Measurements from ENCODE around the gene EPN3. TPM values are rescaled to one million over a fixed set of nuclear protein-coding genes. Genes with fewer than 3 reads are reported as not detected.

Gene EPN3
- total and polyA plus RNA-seq, 2 donors (not counting 1 experiment from before 2014, with no cell fraction given) = not detected

- no peak overlapping the region for H3K4me3 ChIP-seq (ENCODE audit: control extremely low read depth in 1 of 5, extremely low read depth in 1 of 5, insufficient read depth in 1 of 5, low read depth in 2 of 5, low read length in 4 of 5)
- ChIA-PET CTCF (no interaction called here), POLR2A (no interaction called here)
- peak overlapping the region; percentile 16 for H2AFZ ChIP-seq (ENCODE audit: insufficient read depth, low read depth, low read length, poor library complexity, severe bottlenecking)
- no peaks in the 10 kb centered on the region for H3K79me2 ChIP-seq (ENCODE audit: control insufficient read depth, insufficient read depth, low read length)
- H3K9me3 ChIP-seq (ENCODE audit: control extremely low read depth in 1 of 3, control insufficient read depth in 2 of 3, insufficient read depth in 1 of 3, low read length in 2 of 3) = peaks cover 0 to 4% (median 0%) of the 10 kb centered on the region in 3 donors
- peaks cover 12 to 15% of the 10 kb centered on the region in 2 donors for H3K4me1 ChIP-seq (ENCODE audit: control insufficient read depth in 2 of 2, insufficient read depth in 2 of 2, low read length in 2 of 2)
- WGBS (ENCODE audit: insufficient coverage) = 17% methylated on average over 4 of the region's 5 CpGs
- DNase-seq (no peak), ATAC-seq (ENCODE audit: low read depth) (no peak)
- peaks cover 0 to 61% (median 28%) of the 10 kb centered on the region in 4 experiments for H3K27me3 ChIP-seq (replicated peaks in 1 of 4; ENCODE audit: control extremely low read depth in 1 of 4, control insufficient read depth in 3 of 4, insufficient read depth in 4 of 4, low read length in 3 of 4)
- no peaks in the 10 kb centered on the region for H3K36me3 ChIP-seq (replicated peaks in 1 of 2; ENCODE audit: control extremely low read depth in 1 of 2, control insufficient read depth in 1 of 2, extremely low read depth in 1 of 2, insufficient read depth in 2 of 2, low read length in 1 of 2)
- H3K27ac ChIP-seq (ENCODE audit: low read length in 2 of 2) = no peak overlapping the region
- Mint-ChIP-seq H3K27ac (no peak overlapping the region), H3K9me3 (ENCODE audit: insufficient read depth) (no peaks in the 10 kb centered on the region), H3K4me3 (no peak overlapping the region), H3K4me1 (peaks cover 9% of the 10 kb centered on the region), H3K27me3 (peaks cover 72% of the 10 kb centered on the region)
- no peak overlapping the region for H3K4me2 ChIP-seq (replicated peaks; ENCODE audit: low read depth, low read length, poor library complexity, severe bottlenecking)
- H3K9ac ChIP-seq (ENCODE audit: low read length) = no peak overlapping the region
- TF ChIP-seq EZH2 (IDR thresholded peaks at IDR 0.05; ENCODE audit: borderline replicate concordance, insufficient read depth, low read depth, low read length, poor library complexity, severe bottlenecking) = no peak
- no peak for TF ChIP-seq CTCF (IDR thresholded peaks at IDR 0.05)
- intact Hi-C loops (cut with micrococcal nuclease) = no loop called here
- H4K20me1 ChIP-seq (ENCODE audit: control insufficient read depth, insufficient read depth, low read length, poor library complexity, severe bottlenecking) = no peaks in the 10 kb centered on the region
Observed at GRCh38 chr17:50533185-50533584, 650 bp downstream of the EPN3 start.

- Histone ChIP-seq H3K36me3 (replicated peaks in 1 of 2; ENCODE audit: control extremely low read depth in 1 of 2, control insufficient read depth in 1 of 2, extremely low read depth in 1 of 2, insufficient read depth in 2 of 2, low read length in 1 of 2) (no peaks in the 10 kb centered on the region), H3K9ac (ENCODE audit: low read length) (no peak overlapping the region), H3K27me3 (replicated peaks in 1 of 4; ENCODE audit: control extremely low read depth in 1 of 4, control insufficient read depth in 3 of 4, insufficient read depth in 4 of 4, low read length in 3 of 4) (peaks cover 0 to 57% (median 28%) of the 10 kb centered on the region in 4 experiments), H2AFZ (ENCODE audit: insufficient read depth, low read depth, low read length, poor library complexity, severe bottlenecking) (peak overlapping the region; percentile 16), H3K27ac (ENCODE audit: low read length in 2 of 2) (no peak overlapping the region), H3K9me3 (ENCODE audit: control extremely low read depth in 1 of 3, control insufficient read depth in 2 of 3, insufficient read depth in 1 of 3, low read length in 2 of 3) (peaks cover 0 to 4% (median 0%) of the 10 kb centered on the region in 3 donors), H3K4me2 (replicated peaks; ENCODE audit: low read depth, low read length, poor library complexity, severe bottlenecking) (peak overlapping the region; percentile 33), H3K4me3 (ENCODE audit: control extremely low read depth in 1 of 5, extremely low read depth in 1 of 5, insufficient read depth in 1 of 5, low read depth in 2 of 5, low read length in 4 of 5) (no peak overlapping the region), H3K79me2 (ENCODE audit: control insufficient read depth, insufficient read depth, low read length) (no peaks in the 10 kb centered on the region), H3K4me1 (ENCODE audit: control insufficient read depth in 2 of 2, insufficient read depth in 2 of 2, low read length in 2 of 2) (peaks cover 12 to 15% of the 10 kb centered on the region in 2 donors), H4K20me1 (ENCODE audit: control insufficient read depth, insufficient read depth, low read length, poor library complexity, severe bottlenecking) (no peaks in the 10 kb centered on the region)
- TF ChIP-seq EZH2 (IDR thresholded peaks at IDR 0.05; ENCODE audit: borderline replicate concordance, insufficient read depth, low read depth, low read length, poor library complexity, severe bottlenecking) (no peak), CTCF (IDR thresholded peaks at IDR 0.05) (no peak)
- ATAC-seq (ENCODE audit: low read depth) = no peak
- H3K4me1 Mint-ChIP-seq = peaks cover 9% of the 10 kb centered on the region
- no peaks in the 10 kb centered on the region for H3K9me3 Mint-ChIP-seq (ENCODE audit: insufficient read depth)
- peaks cover 68% of the 10 kb centered on the region for H3K27me3 Mint-ChIP-seq
- DNase-seq = no peak
- WGBS (ENCODE audit: insufficient coverage) = 6% methylated on average over 17 of the region's 17 CpGs
- no peak overlapping the region for H3K27ac Mint-ChIP-seq
- intact Hi-C loops (cut with micrococcal nuclease) = no loop called here
- POLR2A ChIA-PET = no interaction called here
- CTCF ChIA-PET = no interaction called here
- no peak overlapping the region for H3K4me3 Mint-ChIP-seq
Observed at GRCh38 chr17:50533720-50534148, 1.2 kb downstream of the EPN3 start.

Measured in B cell (primary cell).